GM19438 (cell line): ENCODE measurements around the gene MTRFR.

ENCODE experiments used
- ATAC-seq: cut with Tn5 transposase; IDR thresholded peaks from one replicate; pipeline ENCODE4 v1.9.1; 2021; ENCODE audit warnings: low read depth; ENCODE audit not compliant: unreplicated experiment

The MTRFR gene

DNA sequence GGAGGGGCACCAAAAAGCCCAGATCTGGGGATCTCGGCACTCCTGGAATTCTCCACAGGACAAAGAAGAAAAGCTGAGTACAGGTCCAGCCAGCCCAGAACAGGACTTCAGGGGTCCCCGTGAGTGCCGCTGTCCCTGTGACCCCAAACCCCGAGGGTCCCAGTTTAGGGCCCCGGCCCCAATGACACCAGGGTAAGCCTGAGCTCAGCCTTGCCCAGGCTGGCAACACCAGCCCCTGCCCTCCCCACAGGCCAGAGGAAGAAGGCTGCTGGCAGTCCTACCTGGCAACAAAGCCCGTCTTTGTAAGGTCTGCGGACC, 36.6 kb downstream of the MTRFR start:
- no peak for ATAC-seq

DNA sequence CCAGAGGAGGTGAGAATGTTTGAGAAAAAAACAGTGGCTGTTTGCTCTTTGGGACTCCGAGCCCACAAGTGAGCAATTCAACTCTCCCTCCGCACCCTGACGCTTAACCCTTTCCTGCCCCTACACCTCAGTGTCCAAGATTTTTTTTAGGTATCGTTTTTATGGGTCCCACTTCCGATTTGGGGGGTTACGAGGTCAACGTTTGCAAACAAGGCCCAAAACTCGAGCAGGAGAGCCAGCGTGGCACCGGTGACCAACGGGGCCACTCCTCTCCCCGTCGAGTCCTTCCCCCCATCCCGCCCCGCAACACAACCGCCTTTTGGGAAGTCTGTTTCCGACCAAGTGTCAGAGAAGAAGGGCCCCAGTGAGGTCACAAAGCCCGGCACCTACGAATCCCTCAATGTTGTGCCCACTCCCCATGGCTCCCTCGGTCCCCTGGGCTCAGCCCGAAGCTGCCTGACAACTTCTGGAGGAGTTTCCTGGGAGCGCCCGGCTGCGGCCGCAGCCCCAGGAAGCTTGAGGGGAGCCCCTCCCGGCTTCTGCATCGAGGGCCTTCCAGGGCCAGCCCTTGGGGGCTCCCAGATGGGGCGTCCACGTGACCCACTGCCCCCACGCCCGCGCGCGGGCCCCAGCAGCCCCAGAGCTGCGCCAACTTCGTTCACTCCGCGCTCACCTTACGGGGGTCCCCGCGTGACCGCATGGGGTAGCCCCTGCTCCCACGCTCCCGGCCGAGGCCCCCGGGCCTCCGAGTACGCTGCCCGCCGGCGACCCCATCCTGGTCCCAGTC, 37.2 kb downstream of the MTRFR start:
- peak; percentile 8 for ATAC-seq

DNA sequence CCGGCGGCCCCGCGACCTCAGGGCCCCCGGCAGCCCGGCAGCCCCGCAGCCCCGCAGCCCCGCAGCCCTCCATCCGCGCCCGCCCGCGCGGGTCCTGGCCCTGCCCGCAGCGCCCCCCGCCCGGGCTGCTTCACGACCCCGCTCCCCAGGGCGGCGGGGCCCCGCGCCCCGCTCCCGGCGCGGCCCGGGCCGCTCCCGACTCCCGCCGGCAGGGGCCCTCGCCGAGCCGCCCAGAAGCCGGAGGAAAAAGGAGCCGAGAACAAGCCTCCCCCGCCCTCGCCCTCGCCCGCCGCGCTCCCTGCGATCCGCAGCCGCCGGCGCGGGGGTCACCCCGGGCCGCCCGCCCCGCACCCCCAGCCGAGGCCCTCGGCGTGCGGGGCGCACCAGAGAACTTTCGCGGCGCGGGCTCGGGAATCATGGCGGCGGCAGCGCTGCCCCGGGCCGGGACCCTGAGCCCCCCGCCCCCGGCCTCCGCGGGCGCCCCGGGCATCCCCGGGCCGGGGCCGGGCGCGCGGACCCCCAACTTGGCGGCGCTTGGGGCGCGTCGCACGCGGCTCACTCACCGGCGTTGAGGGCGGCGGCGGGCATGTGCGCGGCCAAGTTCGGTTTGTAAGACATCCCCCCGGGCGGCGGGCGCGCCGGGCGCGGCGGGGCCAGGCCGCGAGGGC, 37.9 kb downstream of the MTRFR start:
- peak; percentile 65 for ATAC-seq

DNA sequence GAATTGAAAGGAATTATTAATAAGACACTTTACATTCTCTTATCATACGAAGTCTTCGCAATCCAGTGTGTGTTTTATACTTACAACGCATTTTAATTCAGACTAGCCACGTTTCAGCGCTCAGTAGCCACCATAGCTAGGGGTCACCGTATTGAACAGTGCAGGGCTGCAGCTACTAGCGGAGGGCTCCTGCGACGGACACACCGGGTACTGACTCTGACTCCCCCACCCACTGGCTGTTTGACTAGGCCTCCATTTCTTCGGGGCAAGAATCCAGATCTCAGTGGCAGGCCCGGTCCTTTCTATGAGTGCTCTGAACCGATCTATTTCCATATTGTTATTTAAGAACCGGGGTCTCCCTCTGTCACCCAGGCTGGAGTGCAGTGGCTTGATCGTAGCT, 39.9 kb downstream of the MTRFR start:
- ATAC-seq = no peak

DNA sequence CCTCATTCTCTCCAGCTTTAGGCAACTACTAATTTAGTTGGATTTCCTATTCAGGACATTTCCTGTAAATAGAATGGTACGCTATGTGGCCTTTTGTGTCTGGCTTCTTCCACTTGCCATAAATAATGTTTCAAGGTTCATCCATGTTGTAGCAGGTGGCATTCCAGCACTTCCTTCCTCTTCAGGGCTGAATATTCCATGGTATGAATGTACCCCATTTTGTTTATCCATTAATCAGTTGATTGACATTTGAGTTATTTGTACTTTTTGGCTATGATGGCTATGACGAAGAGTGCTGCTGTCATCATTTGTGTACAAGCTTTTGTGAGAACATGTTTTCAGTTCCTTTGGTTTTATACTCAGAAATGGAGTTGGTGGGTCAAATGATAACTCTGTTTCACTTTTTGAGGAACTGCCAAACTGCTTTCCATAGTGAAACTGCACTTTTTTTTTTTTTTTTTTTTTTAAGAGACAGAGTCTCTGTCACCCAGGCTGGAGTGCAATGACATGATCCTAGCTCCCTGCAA, 44.9 kb downstream of the MTRFR start:
- ATAC-seq = peak; percentile 80

DNA sequence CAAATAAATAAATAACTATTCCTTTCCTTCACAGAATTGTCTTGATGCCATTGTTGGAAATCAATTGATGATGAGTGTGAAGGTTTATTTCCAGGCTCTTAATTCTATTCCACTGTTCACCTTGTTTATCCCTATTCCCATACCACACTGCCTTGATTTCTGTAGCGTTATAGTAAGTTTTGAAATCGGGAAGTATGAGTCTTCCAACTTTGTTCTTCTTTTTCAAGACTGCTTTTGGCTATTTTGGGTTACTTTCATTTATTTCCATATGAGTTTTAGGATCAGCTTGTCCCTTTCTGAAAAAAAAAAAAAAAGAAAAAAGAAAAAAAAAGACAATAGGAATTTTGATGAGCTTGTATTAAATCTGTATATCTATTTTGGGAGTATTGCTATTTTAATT, 47.7 kb downstream of the MTRFR start:
- no peak for ATAC-seq

DNA sequence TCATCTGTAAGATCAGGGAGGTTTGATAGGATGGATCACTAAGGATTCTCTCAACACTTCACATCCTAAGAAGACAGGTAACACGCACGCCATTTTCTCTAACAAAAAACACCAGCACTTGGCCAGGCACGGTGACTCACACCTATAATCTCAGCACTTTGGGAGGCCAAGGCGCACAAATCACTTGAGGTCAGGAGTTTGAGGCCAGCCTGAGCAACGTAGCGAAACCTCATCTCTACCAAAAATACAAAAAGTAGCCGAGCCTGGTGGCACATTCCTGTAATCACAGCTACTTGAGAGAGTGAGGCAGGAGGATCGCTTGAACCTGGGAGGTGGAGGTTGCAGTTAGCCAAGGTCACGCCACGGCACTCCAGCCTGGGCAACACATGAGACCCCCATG, 48.9 kb downstream of the MTRFR start:
- ATAC-seq = no peak

DNA sequence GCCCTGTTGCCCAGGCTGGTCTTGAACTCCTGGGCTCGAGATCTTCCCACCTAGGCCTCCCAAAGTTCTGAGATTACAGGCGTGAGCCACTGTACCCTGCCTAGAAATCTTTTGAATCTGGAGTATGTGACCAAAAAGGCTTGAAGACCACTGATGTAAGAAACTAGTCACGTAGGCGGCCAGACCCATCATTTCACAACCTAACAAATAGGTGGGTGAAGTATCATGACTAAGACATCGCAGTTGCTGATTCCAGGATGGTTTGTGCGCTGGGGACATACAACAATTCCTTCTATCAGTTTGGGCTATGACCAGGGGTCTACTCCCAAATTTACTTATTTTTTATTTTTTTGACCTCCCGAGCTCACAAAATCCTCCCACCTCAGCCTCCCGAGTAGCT, 50.2 kb downstream of the MTRFR start:
- ATAC-seq = no peak

DNA sequence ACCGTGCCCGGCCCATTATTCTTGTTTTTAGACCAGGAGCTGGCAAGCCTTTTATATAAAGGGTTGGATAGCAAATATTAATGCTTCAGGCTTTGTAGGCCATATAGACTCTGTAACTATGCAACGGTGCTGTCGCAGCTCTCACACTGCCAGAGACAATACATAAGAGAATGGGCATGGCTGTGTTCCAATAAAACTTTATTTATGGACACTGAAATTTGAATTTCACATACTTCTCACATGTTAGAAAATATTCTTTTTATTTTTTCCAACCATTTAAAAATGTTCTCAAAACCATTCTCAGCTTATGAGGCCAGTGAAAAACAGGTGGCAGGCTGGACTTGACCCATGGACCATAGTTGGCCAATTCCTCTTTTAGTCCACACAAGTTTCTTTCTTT, 51.4 kb downstream of the MTRFR start:
- ATAC-seq = no peak

DNA sequence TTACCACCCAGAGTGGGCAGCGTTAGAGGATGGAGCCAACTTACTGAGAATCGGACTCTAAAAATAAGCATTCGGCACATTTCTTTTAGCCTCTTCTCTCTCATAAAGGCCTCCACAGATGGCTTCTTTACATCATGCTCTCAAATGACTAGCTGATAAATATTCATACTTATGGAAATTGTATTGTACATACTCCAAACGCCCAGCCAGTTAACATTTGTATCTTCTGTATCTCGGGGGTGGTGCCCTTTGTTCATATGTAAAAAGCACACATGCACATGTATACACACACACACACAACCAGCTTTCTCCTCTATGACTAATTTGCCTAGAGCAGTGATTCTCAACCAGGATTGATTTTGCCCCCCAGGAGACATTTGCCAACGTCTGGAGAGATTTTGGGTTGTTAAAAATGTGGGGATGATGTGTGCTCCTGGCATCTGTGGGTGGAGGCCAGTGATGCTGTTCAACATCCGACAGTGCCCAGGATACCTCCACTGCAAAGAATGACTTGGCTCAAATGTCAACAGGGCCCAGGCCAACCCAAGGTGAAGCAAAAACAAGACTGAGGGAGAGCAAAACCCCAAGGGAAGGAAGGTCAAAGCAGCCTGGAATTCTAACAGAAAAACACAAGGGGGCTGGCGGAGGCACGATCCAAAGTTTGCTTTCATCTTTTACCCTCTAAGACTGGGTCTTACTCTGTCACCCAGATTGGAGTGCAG, 53.6 kb downstream of the MTRFR start:
- no peak for ATAC-seq

DNA sequence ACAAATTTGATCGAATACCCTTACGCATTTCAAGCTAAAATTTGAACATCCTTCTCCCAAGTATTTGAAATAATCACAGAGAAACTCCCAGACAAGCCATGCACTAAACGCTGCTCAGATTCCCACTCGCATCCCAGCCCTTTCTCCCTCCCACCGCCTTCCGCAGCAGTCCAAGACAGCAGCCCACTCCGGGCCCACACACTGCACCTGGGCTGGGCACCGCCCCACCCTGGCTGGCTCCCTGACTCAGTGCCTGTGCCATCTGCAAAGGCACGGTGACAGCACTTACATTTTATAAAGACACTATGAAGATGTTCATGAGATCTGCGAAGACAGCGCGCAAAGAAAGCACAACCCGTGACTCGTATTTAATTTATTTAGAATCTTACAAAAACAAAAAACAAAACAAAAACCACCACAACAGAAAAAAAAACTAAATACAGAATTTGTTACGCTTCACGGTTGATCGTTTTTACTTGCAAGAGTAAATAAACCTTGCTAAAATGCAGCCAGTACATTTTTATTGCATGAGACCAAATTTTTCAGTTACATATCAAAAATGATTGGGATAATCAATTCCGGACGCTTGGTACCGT, 55.6 kb downstream of the MTRFR start:
- no peak for ATAC-seq

DNA sequence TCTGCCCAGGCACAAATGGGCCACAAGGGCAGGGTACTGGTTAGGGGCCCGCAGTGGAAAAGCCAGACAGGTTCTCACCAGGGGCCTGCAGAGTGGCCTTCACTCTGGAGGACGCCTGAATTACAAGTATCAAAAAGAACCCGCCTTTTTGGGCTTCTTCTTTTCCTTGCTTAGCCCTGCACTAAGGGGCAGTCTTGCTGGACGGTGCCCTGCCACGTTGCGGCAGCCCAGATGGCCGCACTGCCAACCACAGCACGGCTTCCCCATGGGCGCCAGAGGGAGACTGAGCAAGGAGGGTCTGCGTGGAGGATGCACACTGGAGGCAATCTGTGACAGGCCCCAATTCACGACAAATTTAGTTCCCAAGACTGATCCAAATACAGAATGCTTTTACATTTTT, 56.7 kb downstream of the MTRFR start:
- no peak for ATAC-seq

DNA sequence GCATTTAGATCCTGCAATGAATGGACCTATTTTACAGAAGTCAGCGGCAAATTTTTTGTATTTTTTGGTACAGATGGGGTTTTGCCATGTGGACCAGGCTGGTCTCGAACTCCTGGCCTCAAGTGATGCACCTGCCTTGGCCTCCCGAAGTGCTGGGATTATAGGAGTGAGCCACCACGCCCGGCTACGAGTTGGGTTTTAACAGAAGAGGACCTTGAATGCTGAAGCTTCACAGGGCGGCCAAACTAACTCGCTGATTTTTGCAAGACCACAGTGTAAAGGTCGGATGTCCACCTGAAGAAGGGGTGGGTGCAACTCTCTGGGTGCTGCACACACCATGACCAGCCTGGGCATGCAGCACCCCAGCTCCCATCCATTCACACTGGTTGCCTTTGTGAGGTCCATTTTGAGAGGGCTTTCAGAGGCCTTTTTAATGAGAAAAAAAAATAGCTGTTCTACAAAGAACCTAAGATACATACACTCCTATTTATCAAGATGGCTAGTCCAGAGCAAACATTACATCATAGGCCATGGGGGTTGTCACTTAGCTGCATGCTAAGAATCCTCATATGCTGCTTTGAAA, 60.0 kb downstream of the MTRFR start:
- ATAC-seq = no peak

DNA sequence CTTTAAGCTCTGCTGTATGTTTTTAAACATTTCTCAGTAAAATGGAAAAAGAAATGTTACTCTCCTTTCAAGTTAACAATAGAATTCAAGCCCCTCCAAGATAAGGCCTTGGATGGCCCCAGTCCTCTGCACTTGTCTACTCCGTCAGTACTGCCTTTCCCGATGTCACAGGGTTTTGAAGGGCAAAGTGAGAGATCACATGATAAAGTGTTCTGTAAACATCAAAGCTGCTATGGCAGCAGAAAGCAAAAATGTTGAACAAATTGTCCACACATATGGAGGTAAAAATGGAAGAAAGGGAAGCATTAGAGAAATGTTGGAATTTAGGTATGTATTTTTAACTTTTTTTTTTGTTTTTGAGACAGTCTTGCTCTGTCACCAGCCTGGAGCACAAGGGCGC, 71.9 kb downstream of the MTRFR start:
- no peak for ATAC-seq

DNA sequence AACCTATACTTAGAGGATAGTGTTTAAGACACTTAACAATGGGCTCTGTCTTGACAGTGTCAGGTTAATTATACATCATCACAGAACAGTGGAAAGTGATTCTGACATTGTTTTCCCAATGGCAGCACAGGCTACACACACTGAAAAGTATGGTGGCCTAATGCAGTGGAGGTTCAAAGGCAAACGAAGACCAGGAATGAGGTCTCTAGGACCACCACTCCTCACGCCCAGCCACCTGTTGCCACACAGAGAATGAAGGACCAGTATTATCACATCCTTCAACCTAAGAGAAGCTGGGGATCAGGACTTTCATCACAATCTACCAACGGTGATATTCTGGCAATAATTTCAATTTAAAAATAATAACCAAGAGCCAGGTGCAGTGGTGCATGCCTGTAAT, 73.0 kb downstream of the MTRFR start:
- ATAC-seq = no peak
